Dermis blood vessel endothelial cell (primary cell): ENCODE data around the gene HOXC6. TPM values are rescaled to one million over a fixed set of nuclear protein-coding genes. Genes with fewer than 3 reads are reported as not detected.

ENCODE experiments used
- DNase-seq: peaks from one replicate; pipeline ENCODE4 v3.0.0; 2010
- total RNA-seq: library from RNA; depleted of rRNA; stranded (reverse); fragments of >200 nt; gene quantifications from 2 replicates; pipeline ENCODE4 v1.2.3, GENCODE V29; 2014

Gene HOXC6
- total RNA-seq, 1 donor from 2014 or later, result under 0.01 TPM

- DNase-seq, result no peak
Measured at GRCh38 chr12:54002915-54003389, 25.3 kb upstream of the HOXC6 start.

DNA sequence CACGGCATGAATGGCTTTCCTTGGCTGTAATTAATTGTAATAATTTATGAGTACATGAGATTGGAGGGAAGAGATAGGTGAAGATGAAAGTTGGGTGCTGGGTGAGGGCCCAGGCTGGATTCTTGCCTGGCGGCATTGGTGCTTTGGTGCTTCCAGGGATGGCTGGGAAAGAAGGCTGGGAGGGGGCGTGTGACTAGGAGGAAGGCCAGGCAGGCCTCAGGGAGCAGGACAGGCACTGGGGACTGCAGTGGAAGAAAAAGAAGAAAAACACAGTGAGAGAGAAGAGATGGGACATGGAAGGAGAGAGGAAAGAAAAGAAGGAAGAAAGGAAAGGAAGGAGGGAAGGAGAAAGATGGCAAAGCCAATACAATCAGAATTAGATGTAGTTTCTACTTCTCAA is 24.6 kb upstream of the HOXC6 start:
- DNase-seq, result no peak

DNA sequence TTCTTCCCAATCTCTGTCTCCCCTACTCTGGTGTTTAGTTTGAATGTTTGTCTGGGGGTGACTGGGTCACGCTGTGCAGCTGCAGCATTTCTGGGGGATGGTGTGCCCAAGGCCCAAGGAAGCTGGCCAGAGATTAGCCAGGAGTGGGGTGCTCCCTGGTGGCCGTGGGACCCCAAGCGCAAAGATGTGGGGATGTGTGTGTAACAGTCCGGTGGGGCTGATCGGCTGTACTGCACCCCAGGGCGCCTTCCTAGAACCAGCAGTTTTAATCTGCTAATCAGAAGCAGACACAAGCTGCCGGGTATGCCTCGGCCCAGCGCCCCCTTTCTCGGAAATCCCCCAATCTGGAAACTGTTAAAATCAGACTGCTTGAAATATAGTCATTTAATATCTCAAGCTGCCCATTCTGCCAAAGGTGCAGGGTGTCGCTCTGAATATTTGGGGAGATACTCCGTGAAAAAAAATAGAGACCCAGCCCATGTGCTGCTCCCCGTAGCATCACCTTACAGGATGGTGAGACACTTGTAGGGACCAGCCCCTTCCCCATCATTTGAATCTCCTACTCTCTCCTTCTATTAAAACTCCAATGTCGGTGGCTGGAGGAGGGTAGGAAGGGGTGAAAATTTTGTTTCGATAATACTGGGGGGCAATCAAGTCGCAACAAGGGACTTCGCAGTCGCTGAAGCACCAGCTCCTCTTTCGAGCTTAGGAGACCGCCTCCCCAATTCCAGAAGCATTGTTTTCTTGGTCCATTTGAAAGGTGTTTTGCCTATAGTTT is 24.0 kb upstream of the HOXC6 start:
- DNase-seq, result no peak

- DNase-seq, result no peak
Measured at GRCh38 chr12:54004841-54005530, 23.3 kb upstream of the HOXC6 start.

GRCh38 chr12:54005531-54005852 is 22.7 kb upstream of the HOXC6 start:
- DNase-seq, result no peak

DNA sequence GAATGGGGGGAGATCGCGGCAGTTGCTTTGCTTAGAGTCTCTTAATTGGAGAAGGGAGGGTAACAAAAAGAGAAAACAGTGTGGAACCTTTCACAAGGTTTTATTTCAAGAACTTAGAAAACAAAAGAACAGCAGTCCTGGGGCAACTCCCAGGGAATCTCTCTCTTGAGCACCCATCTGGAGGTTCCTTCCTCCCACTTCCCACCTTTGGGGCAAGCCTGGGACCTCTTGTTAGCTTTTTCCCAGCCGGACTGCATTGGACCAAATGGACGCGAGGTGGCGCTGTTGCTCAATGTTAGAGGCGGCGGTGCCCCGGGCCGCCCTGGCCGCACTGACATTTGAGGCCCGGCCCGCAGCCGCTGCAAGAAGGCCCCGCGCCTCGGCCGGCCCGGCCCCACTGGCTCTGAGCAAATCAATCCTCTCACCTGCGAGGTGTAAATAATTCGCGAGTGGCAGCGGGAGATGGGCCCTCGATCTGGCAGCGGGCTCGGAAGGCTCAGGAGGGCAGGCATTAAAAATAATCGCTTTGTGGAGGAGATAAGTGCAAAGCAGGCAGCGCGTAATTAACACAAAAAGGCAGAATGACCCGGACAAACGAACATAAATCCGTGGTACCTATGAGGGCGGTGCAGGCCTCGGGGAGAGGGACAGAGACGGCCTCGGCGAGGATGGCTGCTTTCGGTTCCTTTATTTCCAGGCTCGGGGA is 22.2 kb upstream of the HOXC6 start:
- DNase-seq, result peak; percentile 87

DNA sequence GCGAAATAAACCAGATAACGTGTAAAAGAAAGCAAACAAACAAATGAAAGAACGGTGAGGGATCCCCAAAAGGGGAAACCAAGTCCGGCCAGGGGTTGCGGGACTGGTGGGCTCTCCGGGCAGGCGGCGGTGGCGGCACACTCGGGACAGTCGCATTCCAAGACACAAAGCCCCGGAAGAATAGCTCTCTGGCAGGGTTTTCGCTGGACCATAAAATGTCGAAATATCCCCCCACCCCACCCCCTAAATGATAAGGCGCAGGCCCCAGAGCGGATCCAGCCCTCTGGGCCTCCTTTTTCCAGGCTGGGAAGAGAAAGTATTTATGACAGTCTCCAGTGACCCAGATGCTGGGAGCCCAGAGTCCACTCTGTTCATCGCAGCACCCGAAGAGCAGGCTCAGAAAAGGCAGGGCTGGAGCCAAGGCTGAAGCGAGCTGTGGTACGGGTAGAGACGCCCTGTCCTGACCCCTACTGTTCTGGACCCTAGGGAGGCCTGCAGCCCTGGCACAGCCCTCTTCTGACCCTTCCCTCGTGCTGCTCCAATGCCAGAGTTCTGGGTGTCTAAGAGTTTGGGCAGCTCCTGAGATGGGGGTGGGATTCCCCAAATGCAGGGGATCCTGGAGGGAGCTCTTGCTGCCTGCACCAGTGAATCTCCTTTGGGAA is 21.6 kb upstream of the HOXC6 start:
- DNase-seq, result no peak

GRCh38 chr12:54007538-54008259 is 20.5 kb upstream of the HOXC6 start:
- no peak for DNase-seq

GRCh38 chr12:54008260-54008552 is 20.0 kb upstream of the HOXC6 start:
- no peak for DNase-seq

- no peak for DNase-seq
Measured at GRCh38 chr12:54009171-54010052, 18.8 kb upstream of the HOXC6 start.

- DNase-seq, result no peak
Measured at GRCh38 chr12:54010053-54010971, 17.9 kb upstream of the HOXC6 start.

- no peak for DNase-seq
Measured at GRCh38 chr12:54010972-54011664, 17.1 kb upstream of the HOXC6 start.

GRCh38 chr12:54011665-54012532 is 16.3 kb upstream of the HOXC6 start:
- DNase-seq, result no peak

- DNase-seq, result no peak
Measured at GRCh38 chr12:54012631-54013409, 15.4 kb upstream of the HOXC6 start.

- DNase-seq, result no peak
Measured at GRCh38 chr12:54014377-54015017, 13.7 kb upstream of the HOXC6 start.

DNA sequence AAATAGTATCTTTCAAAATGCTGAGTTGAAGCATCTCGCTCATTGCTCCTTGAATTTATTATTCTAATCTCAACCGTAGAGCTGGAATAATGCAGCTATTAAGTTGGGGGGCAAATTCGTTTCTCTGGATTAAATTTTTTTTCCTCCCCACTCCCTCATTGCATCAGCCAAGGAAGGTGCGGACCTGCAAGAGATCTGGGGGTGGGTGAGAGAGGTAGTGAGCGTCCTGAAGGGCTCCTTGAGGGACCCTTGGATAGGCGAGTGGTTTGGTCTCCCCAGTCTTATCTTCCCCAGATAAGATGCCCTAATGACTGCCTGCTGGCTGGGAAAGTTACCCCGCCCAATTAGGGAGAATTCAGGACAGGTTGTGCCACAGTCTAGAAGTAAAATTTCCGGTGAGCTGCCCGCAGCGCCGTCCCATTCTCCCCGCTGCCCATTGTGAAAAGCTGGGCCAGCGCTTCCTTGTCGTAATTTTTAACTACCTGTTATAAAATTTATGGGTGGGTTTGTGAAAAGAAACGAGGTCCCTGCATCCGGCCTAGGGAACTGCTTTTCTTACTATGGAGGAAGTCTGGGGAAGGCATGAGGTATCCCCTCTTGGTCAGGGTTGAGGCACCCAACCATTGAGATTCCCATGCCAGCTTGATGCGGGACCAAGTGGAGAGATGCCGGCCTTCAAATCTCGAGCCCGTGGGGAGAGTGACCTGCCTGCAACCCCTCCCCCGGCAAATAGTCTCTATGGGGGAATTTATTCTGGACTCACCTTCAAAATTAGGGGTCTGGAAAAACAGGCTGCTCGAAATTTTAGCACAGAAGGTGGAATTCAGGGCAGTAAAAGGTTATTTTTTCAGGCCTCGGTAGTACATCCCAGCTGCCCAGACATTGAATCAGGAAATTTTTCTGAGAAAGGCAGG is 13.0 kb upstream of the HOXC6 start:
- no peak for DNase-seq
